Gastrocnemius medialis (tissue), 4 donors: Measurements from ENCODE around the gene HBZ.

Experiments
- POLR2A ChIP-seq, 2 donors: fragments of 450-650 bp; IDR thresholded peaks; one replicate each; pipeline ENCODE4 v1.6.1; 2017; ENCODE audit warnings: antibody characterized with exemption in 2 of 2, mild to moderate bottlenecking in 2 of 2, moderate library complexity in 2 of 2
- TF ChIP-seq, protein P1 (sequence below), 5 experiments: fragments of 450-650 bp in 3 of 5; fragments of 200-600 bp in 2 of 5; sonication (generic) in 2 of 5; IDR thresholded peaks in 4 of 5; conservative IDR thresholded peaks in 1 of 5; 1 replicate in 4 of 5; 2 replicates in 1 of 5; pipeline ENCODE4 v1.5.1; 2016 to 2019; ENCODE audit warnings: antibody characterized with exemption in 5 of 5, mild to moderate bottlenecking in 3 of 5, moderate library complexity in 3 of 5

DNA sequence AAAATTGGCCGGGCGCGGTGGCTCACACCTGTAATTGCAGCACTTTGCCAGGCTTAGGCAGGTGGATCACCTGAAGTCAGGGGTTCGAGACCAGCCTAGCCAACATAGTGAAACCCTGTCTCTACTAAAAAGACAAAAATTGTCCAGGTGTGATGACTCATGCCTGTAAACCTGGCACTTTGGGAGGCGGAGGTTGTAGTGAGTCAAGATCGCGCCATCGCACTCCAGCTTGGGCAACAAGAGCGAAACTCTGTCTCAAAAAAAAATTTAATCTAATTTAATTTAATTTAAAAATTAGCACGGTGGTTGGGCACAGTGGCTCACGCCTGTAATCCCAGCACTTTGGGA is 26.2 kb downstream of the HBZ start:
- TF ChIP-seq, protein P1, sequence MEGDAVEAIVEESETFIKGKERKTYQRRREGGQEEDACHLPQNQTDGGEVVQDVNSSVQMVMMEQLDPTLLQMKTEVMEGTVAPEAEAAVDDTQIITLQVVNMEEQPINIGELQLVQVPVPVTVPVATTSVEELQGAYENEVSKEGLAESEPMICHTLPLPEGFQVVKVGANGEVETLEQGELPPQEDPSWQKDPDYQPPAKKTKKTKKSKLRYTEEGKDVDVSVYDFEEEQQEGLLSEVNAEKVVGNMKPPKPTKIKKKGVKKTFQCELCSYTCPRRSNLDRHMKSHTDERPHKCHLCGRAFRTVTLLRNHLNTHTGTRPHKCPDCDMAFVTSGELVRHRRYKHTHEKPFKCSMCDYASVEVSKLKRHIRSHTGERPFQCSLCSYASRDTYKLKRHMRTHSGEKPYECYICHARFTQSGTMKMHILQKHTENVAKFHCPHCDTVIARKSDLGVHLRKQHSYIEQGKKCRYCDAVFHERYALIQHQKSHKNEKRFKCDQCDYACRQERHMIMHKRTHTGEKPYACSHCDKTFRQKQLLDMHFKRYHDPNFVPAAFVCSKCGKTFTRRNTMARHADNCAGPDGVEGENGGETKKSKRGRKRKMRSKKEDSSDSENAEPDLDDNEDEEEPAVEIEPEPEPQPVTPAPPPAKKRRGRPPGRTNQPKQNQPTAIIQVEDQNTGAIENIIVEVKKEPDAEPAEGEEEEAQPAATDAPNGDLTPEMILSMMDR (IDR thresholded peaks at IDR 0.05 in 4 of 5, conservative IDR thresholded peaks at IDR 0.05 in 1 of 5) = no peak
- no peak for TF ChIP-seq POLR2A (IDR thresholded peaks at IDR 0.05)
